GM18517 (cell line): Measurements from ENCODE around the gene EGFL8.

Source experiments
- ATAC-seq: cut with Tn5 transposase; IDR thresholded peaks from one replicate; pipeline ENCODE4 v1.9.1; 2021; ENCODE audit warnings: mild to moderate bottlenecking, moderate library complexity; ENCODE audit not compliant: unreplicated experiment

The EGFL8 gene

DNA sequence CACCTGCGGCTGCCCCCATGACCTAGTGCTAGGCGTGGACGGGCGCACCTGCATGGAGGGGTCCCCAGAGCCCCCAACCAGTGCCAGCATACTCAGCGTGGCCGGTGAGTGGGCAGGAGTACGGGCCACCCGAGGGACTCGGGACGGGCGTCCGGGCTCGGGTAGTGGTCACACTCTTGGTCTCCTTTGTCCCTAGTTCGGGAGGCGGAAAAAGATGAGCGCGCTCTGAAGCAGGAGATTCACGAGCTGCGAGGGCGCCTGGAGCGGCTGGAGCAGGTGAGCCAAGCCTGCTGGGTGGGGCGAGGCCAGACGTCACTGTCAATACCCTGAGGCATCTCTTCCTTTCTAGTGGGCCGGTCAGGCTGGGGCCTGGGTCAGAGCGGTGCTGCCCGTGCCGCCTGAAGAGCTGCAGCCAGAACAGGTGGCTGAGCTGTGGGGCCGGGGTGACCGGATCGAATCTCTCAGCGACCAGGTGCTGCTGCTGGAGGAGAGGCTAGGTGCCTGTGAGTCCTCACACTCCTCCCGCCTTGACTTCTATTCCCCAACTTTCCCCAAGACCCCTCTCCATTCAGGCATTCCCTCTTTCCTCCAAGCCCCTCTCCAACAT, 2.9 kb downstream of the EGFL8 start:
- no peak for ATAC-seq

DNA sequence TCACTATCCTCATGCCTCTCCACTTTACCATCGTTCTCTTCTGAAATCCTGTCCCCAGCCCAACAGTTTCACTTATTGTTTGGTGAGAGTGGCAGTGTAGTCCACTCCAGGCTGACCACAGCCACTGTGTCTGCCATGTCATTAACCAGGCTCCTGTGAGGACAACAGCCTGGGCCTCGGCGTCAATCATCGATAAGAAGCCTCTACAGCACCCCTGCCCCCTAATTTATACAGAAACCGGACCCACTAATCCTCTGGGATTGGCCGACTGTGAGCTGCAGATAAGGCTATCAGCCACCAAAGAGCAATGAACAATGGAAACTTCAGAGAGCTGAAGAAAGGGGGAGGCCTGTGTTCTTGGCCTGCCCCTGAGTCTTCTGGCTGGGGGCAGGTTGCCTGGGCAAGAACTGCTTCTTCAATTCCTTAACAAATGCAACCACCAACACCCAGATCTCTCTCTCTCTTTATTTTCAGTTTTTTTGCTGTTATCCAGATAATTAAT, 3.4 kb downstream of the EGFL8 start:
- no peak for ATAC-seq

- no peak for ATAC-seq
Measured at GRCh38 chr6:32168350-32168749, 4.0 kb downstream of the EGFL8 start.

- no peak for ATAC-seq
Measured at GRCh38 chr6:32168807-32169591, 4.6 kb downstream of the EGFL8 start.

GRCh38 chr6:32170294-32170693, 5.9 kb downstream of the EGFL8 start:
- no peak for ATAC-seq

DNA sequence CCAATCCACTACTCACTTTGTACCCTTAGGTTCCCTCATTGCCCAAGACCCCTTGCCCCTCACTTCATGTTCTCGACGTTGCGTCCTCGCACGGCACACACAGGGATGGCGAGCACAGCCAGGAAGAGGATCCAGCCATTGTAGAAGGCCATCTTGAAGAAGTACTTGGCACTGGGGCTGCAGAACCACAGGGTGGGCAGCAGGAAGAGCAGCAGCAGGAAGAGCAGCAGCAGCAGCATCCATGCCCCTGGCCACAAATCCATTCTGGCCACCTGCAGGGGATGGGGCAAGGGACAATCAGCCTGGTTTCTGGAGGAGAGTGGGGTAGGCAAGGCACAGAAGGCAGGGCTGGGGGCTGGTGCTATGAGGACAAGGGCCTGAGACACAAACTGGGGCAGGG, 6.8 kb downstream of the EGFL8 start:
- ATAC-seq = no peak

- no peak for ATAC-seq
Measured at GRCh38 chr6:32173051-32173727, 8.8 kb downstream of the EGFL8 start.

DNA sequence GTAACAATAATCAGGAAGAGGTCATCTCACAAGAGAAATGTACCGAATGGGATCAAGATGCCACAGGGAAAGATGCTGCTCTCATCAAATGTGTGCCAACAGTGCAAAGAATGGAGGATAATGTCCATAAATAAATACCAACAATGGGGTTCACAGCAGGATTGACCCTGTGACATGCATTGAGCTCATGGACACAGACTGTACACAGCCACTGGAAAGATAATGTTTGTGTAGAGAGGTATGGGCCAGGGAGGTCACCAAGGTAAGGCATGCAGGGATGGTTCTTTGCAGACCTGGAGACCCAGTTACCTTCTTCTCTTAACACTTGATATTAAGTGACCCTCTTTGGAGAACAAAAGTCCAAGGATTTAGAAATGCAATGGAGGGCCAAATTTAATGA, 10.0 kb downstream of the EGFL8 start:
- ATAC-seq = no peak

GRCh38 chr6:32175322-32175710, 10.9 kb downstream of the EGFL8 start:
- ATAC-seq = no peak

- ATAC-seq = peak; percentile 29
Measured at GRCh38 chr6:32175711-32176475, 11.5 kb downstream of the EGFL8 start, which contains the start of gene AGPAT1. AGPAT1 (minus strand) TSS chr6:32176084; CDS start chr6:32171496, 4,588 bp downstream.

DNA sequence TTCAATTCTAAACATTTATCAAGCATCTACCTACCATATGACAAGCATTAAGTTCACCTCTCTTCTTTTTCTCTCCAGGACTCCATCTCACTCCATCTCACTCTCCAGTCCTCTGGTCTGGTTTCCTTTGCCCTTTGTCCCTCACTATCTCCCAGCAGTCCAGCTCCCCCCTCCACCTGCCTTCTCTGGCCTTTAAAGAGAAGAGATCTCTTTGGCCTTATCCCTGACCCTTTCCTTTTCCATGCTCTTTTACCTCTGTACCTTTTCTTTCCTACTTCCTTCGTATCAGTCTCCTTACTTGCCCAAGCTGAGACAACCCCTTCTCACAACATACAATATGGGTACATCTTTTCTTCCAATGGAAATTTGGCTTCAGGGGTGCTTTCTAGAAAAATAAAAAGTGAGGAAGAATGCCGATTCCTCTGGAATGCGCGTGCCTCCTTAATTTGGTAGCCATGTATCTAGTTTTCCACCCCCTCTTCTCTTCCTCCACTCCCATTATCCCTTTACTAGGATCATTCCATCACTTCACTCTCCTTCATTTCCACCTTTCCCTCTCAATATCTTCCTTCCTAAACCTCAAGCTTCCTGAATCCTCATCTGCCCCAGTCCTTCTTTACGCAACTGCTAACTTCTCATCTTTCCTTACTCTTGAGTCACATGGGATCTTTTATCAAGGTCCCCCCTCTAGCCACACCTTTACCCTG, 12.2 kb downstream of the EGFL8 start:
- no peak for ATAC-seq

DNA sequence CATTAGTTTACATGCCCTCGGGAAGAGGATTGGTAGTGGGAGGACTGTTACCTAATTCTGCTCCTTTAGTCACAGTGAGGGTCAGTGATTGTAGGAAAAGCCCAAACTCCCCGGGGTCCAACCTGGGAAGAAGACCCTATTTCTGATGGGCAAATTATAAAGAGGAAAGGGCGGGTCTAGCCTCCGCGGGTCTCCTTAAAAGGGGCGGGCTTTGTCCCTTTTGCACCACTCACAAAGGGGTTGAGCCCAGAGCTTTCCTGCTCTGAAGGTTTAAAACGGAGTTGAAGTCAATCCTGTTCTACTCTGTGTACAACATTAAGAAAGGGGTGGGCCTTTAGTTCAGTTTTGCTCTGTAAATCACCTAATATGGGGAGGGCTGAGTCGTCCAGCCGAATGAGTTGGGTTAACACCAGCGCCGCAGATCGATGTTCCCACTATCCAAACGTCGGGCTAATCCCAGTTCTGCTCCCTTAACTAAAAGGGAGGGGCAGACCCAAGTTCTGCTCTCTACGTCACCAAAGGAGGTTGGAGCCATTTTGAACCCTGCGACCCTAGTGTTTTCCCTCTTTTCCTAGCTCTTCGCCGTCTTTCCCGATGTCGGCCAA, 12.9 kb downstream of the EGFL8 start:
- no peak for ATAC-seq

DNA sequence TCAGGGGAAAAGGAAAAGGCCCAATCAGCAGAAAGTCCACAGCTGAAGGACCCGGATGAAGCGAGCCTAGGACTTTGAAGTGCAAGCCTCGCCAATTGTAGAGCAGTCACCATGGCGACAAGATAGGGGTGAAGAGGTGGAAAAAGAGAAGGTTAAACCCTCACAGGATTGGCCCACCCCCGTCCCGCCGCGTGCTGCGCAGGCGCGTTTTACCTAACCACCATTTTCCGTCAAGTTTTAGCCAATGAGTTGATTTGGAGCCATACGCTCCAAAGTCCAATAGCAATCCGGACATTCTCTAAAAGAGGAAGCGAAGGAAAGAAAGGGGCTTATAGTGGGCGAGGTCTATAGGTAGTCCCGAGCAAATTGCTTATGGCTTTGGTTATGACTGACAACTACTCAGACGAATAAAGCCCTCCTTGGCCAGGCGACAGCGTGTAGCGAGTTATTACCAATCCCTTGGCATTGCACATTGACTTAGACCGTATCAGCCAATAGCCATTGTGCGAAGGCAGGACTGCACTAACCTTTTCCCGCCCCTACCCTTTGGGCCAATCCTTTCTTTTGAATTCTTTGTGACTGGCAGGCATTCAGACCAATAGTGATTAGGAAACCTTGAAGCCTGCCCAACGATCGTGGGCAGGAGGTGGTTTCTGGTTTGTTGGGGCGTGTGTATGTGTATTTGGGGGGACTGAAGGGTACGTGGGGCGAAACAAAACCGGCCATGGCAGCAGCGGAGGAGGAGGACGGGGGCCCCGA, 13.6 kb downstream of the EGFL8 start, which contains the start of gene RNF5:
Gene RNF5, plus strand, starts transcription at position 618 of the 759 bp plus-strand sequence. Its CDS starts 107 bp downstream, at position 725.
- ATAC-seq = peak; percentile 86

DNA sequence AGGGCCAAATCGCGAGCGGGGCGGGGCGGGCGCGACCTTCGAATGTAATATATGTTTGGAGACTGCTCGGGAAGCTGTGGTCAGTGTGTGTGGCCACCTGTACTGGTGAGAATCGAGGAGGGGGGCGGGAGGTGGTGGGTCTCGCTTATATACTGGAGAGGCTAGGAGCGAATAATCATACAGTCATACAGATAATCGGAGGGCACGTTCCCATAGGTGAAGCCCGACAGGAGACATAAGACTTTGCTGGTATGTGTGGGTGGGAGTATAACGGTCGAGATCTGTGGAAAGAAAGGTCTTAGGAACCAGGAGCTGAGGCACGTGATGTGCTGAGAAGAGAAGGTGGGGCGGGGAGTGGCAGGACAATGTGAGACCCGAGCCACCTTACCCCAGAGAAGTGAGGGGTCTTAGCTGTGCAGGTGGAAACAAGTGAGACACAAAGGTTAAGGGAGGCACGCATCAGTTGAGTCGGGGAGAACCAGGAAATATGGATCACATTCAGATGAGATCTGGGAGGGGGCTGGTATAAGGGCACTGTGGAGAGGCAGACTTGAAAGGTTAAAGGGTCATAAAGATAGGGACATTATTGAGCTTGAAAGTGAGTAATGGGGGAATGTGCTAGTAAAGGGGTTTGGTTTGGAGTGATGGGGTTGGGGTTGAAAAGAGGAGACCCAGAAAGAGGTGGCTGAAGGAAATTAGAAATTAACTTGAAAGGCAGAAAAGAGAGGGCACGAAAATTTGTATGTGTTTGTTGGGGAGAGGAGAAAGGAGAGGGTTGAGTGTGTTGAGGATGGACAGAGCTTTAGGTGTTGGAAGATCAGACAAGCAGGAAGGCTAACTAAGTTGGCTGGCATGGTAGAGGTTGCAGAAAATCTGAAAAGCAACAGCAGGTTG, 14.4 kb downstream of the EGFL8 start:
- ATAC-seq = no peak

DNA sequence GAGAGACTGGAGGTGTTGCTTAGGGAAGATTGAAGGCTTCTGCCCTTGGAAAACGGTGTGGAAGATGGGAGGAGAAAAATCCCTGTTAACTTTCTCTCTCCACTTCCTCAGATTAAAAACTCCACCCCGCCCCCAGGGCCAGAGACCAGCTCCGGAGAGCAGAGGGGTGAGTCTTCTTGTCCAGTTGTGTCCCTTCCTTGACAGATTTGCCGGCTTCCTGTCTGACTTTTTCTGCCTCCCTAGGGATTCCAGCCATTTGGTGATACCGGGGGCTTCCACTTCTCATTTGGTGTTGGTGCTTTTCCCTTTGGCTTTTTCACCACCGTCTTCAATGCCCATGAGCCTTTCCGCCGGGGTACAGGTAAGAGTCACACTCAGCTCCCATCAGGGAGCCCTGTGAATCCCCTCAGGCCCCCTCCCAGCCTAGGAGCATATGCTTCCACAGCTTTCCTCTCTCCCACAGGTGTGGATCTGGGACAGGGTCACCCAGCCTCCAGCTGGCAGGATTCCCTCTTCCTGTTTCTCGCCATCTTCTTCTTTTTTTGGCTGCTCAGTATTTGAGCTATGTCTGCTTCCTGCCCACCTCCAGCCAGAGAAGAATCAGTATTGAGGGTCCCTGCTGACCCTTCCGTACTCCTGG, 15.5 kb downstream of the EGFL8 start:
- no peak for ATAC-seq

GRCh38 chr6:32181148-32181702, 16.8 kb downstream of the EGFL8 start:
- no peak for ATAC-seq

GRCh38 chr6:32181915-32182529, 17.6 kb downstream of the EGFL8 start:
- no peak for ATAC-seq
